PFSK-1 (cell line): ENCODE results near the gene SCUBE1.

Experiments
- POLR2AphosphoS5 ChIP-seq: IDR thresholded peaks from 2 replicates; pipeline ENCODE4 v1.6.1; 2012; ENCODE audit warnings: low read depth, mild to moderate bottlenecking, control low read depth, low read length, moderate library complexity
- SIN3A ChIP-seq: IDR thresholded peaks from 2 replicates; pipeline ENCODE4 v1.6.1; 2012; ENCODE audit warnings: mild to moderate bottlenecking, low read length, moderate library complexity, borderline replicate concordance; ENCODE audit not compliant: insufficient read depth
- TAF1 ChIP-seq: IDR thresholded peaks from 2 replicates; pipeline ENCODE4 v1.6.1; 2012; ENCODE audit warnings: low read length, control low read depth, borderline replicate concordance; ENCODE audit not compliant: insufficient read depth
- TF ChIP-seq, protein P1 (sequence below), 2 experiments: IDR thresholded peaks; 2 replicates each; pipeline versions ENCODE4 v1.6.1 to v1.8.0; 2011 to 2012; ENCODE audit warnings: low read depth in 2 of 2, low read length in 2 of 2, control low read depth in 1 of 2, inconsistent platforms in 1 of 2, mild to moderate bottlenecking in 1 of 2, moderate library complexity in 1 of 2; ENCODE audit not compliant: insufficient read depth in 1 of 2

DNA sequence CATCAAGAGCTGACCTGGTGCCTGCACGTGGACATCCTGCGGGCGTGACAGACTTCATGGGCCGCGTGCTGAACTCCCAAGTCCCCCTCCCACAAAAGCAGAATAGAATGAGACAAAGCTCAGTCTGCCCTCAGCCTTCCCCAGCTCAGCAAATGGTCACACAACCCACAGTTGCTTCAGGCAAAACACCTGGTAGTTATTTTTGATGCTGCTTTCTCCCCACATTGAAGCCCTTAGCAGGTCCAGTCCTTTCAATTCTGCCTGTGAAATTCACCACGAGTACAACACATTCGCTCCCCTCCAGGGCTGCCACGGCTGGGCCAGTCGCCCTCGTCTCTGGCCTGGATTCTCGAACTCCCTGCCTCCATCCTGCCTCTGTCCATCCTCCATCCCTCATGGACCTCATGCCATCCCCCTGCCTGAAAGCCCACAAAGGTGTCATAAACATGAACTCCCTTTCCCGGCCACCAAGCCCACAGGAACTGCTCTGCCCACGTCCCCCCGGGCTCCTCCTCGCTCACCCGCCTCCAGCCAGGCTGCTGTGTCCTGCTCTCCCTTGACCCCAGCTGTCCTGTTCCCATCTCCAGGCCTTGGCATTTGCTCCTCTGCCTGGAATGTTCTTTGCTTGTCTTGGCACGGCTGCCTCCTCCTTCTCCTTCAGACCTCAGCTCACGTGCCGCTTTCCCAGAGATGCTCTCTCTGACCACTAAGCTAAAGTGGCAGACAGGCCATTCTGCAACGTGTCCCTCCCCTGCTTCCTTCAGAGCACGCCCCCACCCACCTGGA, 42.1 kb downstream of the SCUBE1 start:
- TF ChIP-seq, protein P1, sequence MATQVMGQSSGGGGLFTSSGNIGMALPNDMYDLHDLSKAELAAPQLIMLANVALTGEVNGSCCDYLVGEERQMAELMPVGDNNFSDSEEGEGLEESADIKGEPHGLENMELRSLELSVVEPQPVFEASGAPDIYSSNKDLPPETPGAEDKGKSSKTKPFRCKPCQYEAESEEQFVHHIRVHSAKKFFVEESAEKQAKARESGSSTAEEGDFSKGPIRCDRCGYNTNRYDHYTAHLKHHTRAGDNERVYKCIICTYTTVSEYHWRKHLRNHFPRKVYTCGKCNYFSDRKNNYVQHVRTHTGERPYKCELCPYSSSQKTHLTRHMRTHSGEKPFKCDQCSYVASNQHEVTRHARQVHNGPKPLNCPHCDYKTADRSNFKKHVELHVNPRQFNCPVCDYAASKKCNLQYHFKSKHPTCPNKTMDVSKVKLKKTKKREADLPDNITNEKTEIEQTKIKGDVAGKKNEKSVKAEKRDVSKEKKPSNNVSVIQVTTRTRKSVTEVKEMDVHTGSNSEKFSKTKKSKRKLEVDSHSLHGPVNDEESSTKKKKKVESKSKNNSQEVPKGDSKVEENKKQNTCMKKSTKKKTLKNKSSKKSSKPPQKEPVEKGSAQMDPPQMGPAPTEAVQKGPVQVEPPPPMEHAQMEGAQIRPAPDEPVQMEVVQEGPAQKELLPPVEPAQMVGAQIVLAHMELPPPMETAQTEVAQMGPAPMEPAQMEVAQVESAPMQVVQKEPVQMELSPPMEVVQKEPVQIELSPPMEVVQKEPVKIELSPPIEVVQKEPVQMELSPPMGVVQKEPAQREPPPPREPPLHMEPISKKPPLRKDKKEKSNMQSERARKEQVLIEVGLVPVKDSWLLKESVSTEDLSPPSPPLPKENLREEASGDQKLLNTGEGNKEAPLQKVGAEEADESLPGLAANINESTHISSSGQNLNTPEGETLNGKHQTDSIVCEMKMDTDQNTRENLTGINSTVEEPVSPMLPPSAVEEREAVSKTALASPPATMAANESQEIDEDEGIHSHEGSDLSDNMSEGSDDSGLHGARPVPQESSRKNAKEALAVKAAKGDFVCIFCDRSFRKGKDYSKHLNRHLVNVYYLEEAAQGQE (IDR thresholded peaks at IDR 0.05; ENCODE audit: insufficient read depth in 1 of 2, low read depth in 2 of 2, low read length in 2 of 2): no peak
- TF ChIP-seq SIN3A: no peak
- no peak for TF ChIP-seq TAF1
- TF ChIP-seq POLR2AphosphoS5: no peak
